Measurements from ENCODE around the gene PRMT7.

GRCh38 chr16:68373528-68374245, 62.9 kb downstream of the PRMT7 start:
- TF ChIP-seq TAF1 (IDR thresholded peaks at IDR 0.05; ENCODE audit: borderline replicate concordance, low read depth, low read length) (no peak), POLR2A (IDR thresholded peaks at IDR 0.05; ENCODE audit: low read depth, low read length) (no peak), POLR2AphosphoS5 (IDR thresholded peaks at IDR 0.05; ENCODE audit: low read depth, low read length) (no peak)
